Mammary epithelial cell (primary cell): ENCODE data around the gene OSBPL5.

Source experiments
- CTCF ChIP-seq, 2 donors: IDR thresholded peaks in 1 of 2; conservative IDR thresholded peaks in 1 of 2; 2 replicates each; pipeline ENCODE4 v1.5.1; 2011 to 2012; ENCODE audit warnings: inconsistent platforms in 2 of 2, low read length in 2 of 2, mild to moderate bottlenecking in 2 of 2, control low read depth in 1 of 2, low read depth in 1 of 2; ENCODE audit not compliant: insufficient read depth in 1 of 2; ENCODE audit errors: extremely low read depth in 1 of 2
- EZH2 ChIP-seq: IDR thresholded peaks from 2 replicates; pipeline ENCODE4 v1.6.1; 2012; ENCODE audit warnings: low read length, inconsistent platforms, borderline replicate concordance

GRCh38 chr11:3149852-3150188 lies 15.3 kb downstream of the OSBPL5 start:
- no peak for TF ChIP-seq EZH2
- no peak for TF ChIP-seq CTCF (conservative IDR thresholded peaks at IDR 0.05 in 1 of 2, IDR thresholded peaks at IDR 0.05 in 1 of 2; ENCODE audit: extremely low read depth in 1 of 2, insufficient read depth in 1 of 2, low read depth in 1 of 2, low read length in 2 of 2)
